HEK293 (cell line): Measurements from ENCODE around the gene UNC5B.
A peak's percentile ranks its signal among the peaks of the same experiment; 100 is the strongest.

Experiments used
- SCRT2 ChIP-seq: fragments of 450-650 bp; formaldehyde crosslinking; IDR thresholded peaks from 2 replicates; pipeline ENCODE4 v1.5.1; 2016; ENCODE audit warnings: missing biosample characterization, missing genetic modification characterization
- ZFP41 ChIP-seq: fragments of 450-650 bp; formaldehyde crosslinking; IDR thresholded peaks from 2 replicates; pipeline ENCODE4 v1.5.1; 2016; ENCODE audit warnings: missing biosample characterization, missing genetic modification characterization, borderline replicate concordance
- ZIC2 ChIP-seq: fragments of 450-650 bp; formaldehyde crosslinking; IDR thresholded peaks from 2 replicates; pipeline ENCODE4 v1.5.1; 2016; ENCODE audit warnings: missing biosample characterization, missing genetic modification characterization
- ZNF146 ChIP-seq: fragments of 450-650 bp; formaldehyde crosslinking; IDR thresholded peaks from 2 replicates; pipeline ENCODE4 v1.5.1; 2016; ENCODE audit warnings: missing biosample characterization, missing genetic modification characterization
- ZNF202 ChIP-seq: fragments of 450-650 bp; formaldehyde crosslinking; IDR thresholded peaks from 2 replicates; pipeline ENCODE4 v1.5.1; 2016; ENCODE audit warnings: missing biosample characterization, missing genetic modification characterization, borderline replicate concordance
- ZNF394 ChIP-seq: fragments of 450-650 bp; formaldehyde crosslinking; IDR thresholded peaks from 2 replicates; pipeline ENCODE4 v1.5.1; 2016; ENCODE audit warnings: missing biosample characterization, missing genetic modification characterization, mild to moderate bottlenecking, moderate library complexity, borderline replicate concordance
- ZNF501 ChIP-seq: fragments of 450-650 bp; formaldehyde crosslinking; IDR thresholded peaks from 2 replicates; pipeline ENCODE4 v1.5.1; 2016; ENCODE audit warnings: missing biosample characterization, missing genetic modification characterization
- ZNF529 ChIP-seq: fragments of 450-650 bp; formaldehyde crosslinking; IDR thresholded peaks from 2 replicates; pipeline ENCODE4 v1.5.1; 2017; ENCODE audit warnings: missing genetic modification characterization, missing biosample characterization; ENCODE audit not compliant: insufficient replicate concordance
- ZNF544 ChIP-seq: fragments of 450-650 bp; formaldehyde crosslinking; IDR thresholded peaks from 2 replicates; pipeline ENCODE4 v1.5.0; 2017; ENCODE audit warnings: missing biosample characterization, missing genetic modification characterization
- ZNF549 ChIP-seq: fragments of 450-650 bp; IDR thresholded peaks from 2 replicates; pipeline ENCODE4 v1.5.1; 2018; ENCODE audit warnings: missing biosample characterization, missing genetic modification characterization, mild to moderate bottlenecking, inconsistent platforms, moderate library complexity
- ZNF560 ChIP-seq: fragments of 450-650 bp; formaldehyde crosslinking; IDR thresholded peaks from 2 replicates; pipeline ENCODE4 v1.5.1; 2017; ENCODE audit warnings: missing biosample characterization, missing genetic modification characterization, borderline replicate concordance
- ZNF596 ChIP-seq: fragments of 450-650 bp; IDR thresholded peaks from 2 replicates; pipeline ENCODE4 v1.5.0; 2018; ENCODE audit warnings: missing biosample characterization, mild to moderate bottlenecking, missing genetic modification characterization, moderate library complexity
- ZNF677 ChIP-seq: fragments of 450-650 bp; IDR thresholded peaks from 2 replicates; pipeline ENCODE4 v1.5.0; 2018; ENCODE audit warnings: missing biosample characterization, mild to moderate bottlenecking, missing genetic modification characterization, moderate library complexity
- ZNF707 ChIP-seq: fragments of 450-650 bp; formaldehyde crosslinking; IDR thresholded peaks from 2 replicates; pipeline ENCODE4 v1.5.1; 2016; ENCODE audit warnings: missing biosample characterization, missing genetic modification characterization
- ZNF768 ChIP-seq: fragments of 450-650 bp; formaldehyde crosslinking; IDR thresholded peaks from 2 replicates; pipeline ENCODE4 v1.5.1; 2018; ENCODE audit warnings: missing biosample characterization, mild to moderate bottlenecking, missing genetic modification characterization
- ZNF785 ChIP-seq: fragments of 450-650 bp; formaldehyde crosslinking; IDR thresholded peaks from 2 replicates; pipeline ENCODE4 v1.5.1; 2016; ENCODE audit warnings: missing biosample characterization, missing genetic modification characterization
- ZSCAN23 ChIP-seq: fragments of 450-650 bp; formaldehyde crosslinking; IDR thresholded peaks from 2 replicates; pipeline ENCODE4 v1.5.1; 2016; ENCODE audit warnings: missing biosample characterization, missing genetic modification characterization
- TF ChIP-seq, protein P1 (sequence below): fragments of 450-650 bp; formaldehyde crosslinking; IDR thresholded peaks from 2 replicates; pipeline ENCODE4 v1.5.1; 2016; ENCODE audit warnings: missing biosample characterization, missing genetic modification characterization
- TF ChIP-seq, protein P2 (sequence below): fragments of 450-650 bp; formaldehyde crosslinking; IDR thresholded peaks from 2 replicates; pipeline ENCODE4 v1.5.1; 2016; ENCODE audit warnings: missing biosample characterization, missing genetic modification characterization
- TF ChIP-seq, protein P3 (sequence below): fragments of 450-650 bp; formaldehyde crosslinking; IDR thresholded peaks from 2 replicates; pipeline ENCODE4 v1.5.1; 2016; ENCODE audit warnings: missing biosample characterization, missing genetic modification characterization
- TF ChIP-seq, protein P4 (sequence below): fragments of 450-650 bp; formaldehyde crosslinking; IDR thresholded peaks from 2 replicates; pipeline ENCODE4 v1.5.1; 2016; ENCODE audit warnings: missing biosample characterization, missing genetic modification characterization
- TF ChIP-seq, protein P5 (sequence below): fragments of 450-650 bp; formaldehyde crosslinking; IDR thresholded peaks from 2 replicates; pipeline ENCODE4 v1.5.1; 2016; ENCODE audit warnings: missing biosample characterization, missing genetic modification characterization
- TF ChIP-seq, protein P6 (sequence below): fragments of 450-650 bp; formaldehyde crosslinking; IDR thresholded peaks from 2 replicates; pipeline ENCODE4 v1.5.1; 2016; ENCODE audit warnings: missing biosample characterization, missing genetic modification characterization, borderline replicate concordance
- TF ChIP-seq, protein P7 (sequence below): fragments of 450-650 bp; formaldehyde crosslinking; IDR thresholded peaks from 2 replicates; pipeline ENCODE4 v1.5.1; 2016; ENCODE audit warnings: missing biosample characterization, missing genetic modification characterization

UNC5B gene

DNA sequence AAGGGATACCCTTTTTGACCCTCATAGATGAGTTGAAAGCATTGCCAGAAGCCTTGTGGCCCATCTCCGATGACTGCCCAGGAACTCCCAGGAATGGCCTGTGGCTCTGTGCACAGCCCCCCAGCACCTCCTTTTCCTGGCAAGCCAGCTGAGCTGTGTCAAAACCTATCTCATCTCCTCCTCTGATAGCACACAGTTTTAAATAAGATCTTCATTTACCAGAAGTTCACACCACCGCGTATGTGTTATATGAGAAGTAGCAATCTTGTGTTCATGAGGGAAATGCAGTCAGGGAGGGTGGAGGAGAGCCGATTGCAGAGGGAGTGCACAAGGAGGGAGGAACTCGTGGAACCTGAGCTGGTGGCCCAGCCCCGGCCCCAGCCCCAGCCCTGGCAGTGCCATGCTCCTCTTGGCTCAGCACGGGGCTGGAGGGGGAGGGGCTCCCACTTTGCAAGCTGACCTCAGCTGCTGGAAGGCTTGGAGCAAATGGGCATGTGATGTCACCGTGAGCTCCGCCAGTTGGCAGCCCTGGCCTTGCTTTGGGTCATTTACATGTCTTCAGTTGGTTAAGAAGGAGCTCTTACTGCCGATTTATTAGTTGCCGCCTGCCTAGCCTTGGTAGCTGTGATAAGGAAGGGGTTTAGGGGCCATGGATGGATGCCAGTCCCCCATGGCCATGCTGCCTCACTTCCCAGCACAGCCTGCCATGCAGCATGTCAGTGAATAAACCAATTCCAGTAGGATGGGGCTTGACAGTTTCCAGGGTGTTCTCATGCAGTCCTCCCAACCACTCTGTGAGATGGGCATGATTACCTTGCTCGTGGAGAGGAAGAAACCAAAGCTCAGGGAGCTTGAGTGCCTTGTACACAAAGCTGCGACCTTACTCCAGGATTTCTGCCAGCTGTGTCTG, 20.0 kb downstream of the UNC5B start (continued):
- TF ChIP-seq, protein P1, sequence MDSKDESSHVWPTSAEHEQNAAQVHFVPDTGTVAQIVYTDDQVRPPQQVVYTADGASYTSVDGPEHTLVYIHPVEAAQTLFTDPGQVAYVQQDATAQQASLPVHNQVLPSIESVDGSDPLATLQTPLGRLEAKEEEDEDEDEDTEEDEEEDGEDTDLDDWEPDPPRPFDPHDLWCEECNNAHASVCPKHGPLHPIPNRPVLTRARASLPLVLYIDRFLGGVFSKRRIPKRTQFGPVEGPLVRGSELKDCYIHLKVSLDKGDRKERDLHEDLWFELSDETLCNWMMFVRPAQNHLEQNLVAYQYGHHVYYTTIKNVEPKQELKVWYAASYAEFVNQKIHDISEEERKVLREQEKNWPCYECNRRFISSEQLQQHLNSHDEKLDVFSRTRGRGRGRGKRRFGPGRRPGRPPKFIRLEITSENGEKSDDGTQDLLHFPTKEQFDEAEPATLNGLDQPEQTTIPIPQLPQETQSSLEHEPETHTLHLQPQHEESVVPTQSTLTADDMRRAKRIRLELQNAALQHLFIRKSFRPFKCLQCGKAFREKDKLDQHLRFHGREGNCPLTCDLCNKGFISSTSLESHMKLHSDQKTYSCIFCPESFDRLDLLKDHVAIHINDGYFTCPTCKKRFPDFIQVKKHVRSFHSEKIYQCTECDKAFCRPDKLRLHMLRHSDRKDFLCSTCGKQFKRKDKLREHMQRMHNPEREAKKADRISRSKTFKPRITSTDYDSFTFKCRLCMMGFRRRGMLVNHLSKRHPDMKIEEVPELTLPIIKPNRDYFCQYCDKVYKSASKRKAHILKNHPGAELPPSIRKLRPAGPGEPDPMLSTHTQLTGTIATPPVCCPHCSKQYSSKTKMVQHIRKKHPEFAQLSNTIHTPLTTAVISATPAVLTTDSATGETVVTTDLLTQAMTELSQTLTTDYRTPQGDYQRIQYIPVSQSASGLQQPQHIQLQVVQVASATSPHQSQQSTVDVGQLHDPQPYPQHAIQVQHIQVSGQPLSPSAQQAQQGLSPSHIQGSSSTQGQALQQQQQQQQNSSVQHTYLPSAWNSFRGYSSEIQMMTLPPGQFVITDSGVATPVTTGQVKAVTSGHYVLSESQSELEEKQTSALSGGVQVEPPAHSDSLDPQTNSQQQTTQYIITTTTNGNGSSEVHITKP (tag by site-specific recombination) = peak; percentile 69
- TF ChIP-seq ZNF785 (no peak), ZIC2 (tag by site-specific recombination) (no peak), ZNF394 (tag by site-specific recombination) (no peak), ZNF202 (no peak), ZNF529 (tag by site-specific recombination) (no peak), SCRT2 (tag by site-specific recombination) (no peak), ZNF549 (no peak), ZNF146 (no peak), ZNF560 (tag by site-specific recombination) (no peak), ZNF596 (tag by site-specific recombination) (no peak), ZSCAN23 (tag by site-specific recombination) (no peak), ZNF501 (no peak; the same call in 1 of the 2 replicates), ZNF768 (tag by site-specific recombination) (no peak), ZNF544 (no peak), ZNF707 (tag by site-specific recombination) (no peak), ZFP41 (tag by site-specific recombination) (no peak), ZNF677 (no peak)
- TF ChIP-seq, protein P2, sequence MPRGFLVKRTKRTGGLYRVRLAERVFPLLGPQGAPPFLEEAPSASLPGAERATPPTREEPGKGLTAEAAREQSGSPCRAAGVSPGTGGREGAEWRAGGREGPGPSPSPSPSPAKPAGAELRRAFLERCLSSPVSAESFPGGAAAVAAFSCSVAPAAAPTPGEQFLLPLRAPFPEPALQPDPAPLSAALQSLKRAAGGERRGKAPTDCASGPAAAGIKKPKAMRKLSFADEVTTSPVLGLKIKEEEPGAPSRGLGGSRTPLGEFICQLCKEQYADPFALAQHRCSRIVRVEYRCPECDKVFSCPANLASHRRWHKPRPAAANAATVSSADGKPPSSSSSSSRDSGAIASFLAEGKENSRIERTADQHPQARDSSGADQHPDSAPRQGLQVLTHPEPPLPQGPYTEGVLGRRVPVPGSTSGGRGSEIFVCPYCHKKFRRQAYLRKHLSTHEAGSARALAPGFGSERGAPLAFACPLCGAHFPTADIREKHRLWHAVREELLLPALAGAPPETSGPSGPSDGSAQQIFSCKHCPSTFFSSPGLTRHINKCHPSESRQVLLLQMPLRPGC = no peak
- TF ChIP-seq, protein P3, sequence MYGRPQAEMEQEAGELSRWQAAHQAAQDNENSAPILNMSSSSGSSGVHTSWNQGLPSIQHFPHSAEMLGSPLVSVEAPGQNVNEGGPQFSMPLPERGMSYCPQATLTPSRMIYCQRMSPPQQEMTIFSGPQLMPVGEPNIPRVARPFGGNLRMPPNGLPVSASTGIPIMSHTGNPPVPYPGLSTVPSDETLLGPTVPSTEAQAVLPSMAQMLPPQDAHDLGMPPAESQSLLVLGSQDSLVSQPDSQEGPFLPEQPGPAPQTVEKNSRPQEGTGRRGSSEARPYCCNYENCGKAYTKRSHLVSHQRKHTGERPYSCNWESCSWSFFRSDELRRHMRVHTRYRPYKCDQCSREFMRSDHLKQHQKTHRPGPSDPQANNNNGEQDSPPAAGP (tag by site-specific recombination) = peak; percentile 80
- TF ChIP-seq, protein P4, sequence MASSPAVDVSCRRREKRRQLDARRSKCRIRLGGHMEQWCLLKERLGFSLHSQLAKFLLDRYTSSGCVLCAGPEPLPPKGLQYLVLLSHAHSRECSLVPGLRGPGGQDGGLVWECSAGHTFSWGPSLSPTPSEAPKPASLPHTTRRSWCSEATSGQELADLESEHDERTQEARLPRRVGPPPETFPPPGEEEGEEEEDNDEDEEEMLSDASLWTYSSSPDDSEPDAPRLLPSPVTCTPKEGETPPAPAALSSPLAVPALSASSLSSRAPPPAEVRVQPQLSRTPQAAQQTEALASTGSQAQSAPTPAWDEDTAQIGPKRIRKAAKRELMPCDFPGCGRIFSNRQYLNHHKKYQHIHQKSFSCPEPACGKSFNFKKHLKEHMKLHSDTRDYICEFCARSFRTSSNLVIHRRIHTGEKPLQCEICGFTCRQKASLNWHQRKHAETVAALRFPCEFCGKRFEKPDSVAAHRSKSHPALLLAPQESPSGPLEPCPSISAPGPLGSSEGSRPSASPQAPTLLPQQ (tag by site-specific recombination) = peak; percentile 83
- TF ChIP-seq, protein P5, sequence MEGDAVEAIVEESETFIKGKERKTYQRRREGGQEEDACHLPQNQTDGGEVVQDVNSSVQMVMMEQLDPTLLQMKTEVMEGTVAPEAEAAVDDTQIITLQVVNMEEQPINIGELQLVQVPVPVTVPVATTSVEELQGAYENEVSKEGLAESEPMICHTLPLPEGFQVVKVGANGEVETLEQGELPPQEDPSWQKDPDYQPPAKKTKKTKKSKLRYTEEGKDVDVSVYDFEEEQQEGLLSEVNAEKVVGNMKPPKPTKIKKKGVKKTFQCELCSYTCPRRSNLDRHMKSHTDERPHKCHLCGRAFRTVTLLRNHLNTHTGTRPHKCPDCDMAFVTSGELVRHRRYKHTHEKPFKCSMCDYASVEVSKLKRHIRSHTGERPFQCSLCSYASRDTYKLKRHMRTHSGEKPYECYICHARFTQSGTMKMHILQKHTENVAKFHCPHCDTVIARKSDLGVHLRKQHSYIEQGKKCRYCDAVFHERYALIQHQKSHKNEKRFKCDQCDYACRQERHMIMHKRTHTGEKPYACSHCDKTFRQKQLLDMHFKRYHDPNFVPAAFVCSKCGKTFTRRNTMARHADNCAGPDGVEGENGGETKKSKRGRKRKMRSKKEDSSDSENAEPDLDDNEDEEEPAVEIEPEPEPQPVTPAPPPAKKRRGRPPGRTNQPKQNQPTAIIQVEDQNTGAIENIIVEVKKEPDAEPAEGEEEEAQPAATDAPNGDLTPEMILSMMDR = no peak; the same call in 1 of the 2 replicates
- TF ChIP-seq, protein P6, sequence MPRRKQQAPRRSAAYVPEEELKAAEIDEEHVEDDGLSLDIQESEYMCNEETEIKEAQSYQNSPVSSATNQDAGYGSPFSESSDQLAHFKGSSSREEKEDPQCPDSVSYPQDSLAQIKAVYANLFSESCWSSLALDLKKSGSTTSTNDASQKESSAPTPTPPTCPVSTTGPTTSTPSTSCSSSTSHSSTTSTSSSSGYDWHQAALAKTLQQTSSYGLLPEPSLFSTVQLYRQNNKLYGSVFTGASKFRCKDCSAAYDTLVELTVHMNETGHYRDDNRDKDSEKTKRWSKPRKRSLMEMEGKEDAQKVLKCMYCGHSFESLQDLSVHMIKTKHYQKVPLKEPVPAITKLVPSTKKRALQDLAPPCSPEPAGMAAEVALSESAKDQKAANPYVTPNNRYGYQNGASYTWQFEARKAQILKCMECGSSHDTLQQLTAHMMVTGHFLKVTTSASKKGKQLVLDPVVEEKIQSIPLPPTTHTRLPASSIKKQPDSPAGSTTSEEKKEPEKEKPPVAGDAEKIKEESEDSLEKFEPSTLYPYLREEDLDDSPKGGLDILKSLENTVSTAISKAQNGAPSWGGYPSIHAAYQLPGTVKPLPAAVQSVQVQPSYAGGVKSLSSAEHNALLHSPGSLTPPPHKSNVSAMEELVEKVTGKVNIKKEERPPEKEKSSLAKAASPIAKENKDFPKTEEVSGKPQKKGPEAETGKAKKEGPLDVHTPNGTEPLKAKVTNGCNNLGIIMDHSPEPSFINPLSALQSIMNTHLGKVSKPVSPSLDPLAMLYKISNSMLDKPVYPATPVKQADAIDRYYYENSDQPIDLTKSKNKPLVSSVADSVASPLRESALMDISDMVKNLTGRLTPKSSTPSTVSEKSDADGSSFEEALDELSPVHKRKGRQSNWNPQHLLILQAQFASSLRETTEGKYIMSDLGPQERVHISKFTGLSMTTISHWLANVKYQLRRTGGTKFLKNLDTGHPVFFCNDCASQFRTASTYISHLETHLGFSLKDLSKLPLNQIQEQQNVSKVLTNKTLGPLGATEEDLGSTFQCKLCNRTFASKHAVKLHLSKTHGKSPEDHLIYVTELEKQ (tag by site-specific recombination) = no peak
- TF ChIP-seq, protein P7, sequence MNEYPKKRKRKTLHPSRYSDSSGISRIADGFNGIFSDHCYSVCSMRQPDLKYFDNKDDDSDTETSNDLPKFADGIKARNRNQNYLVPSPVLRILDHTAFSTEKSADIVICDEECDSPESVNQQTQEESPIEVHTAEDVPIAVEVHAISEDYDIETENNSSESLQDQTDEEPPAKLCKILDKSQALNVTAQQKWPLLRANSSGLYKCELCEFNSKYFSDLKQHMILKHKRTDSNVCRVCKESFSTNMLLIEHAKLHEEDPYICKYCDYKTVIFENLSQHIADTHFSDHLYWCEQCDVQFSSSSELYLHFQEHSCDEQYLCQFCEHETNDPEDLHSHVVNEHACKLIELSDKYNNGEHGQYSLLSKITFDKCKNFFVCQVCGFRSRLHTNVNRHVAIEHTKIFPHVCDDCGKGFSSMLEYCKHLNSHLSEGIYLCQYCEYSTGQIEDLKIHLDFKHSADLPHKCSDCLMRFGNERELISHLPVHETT (tag by site-specific recombination) = no peak
